Lower leg skin (tissue), 4 donors: ENCODE data around the gene MBNL3. TPM values are rescaled to one million over a fixed set of nuclear protein-coding genes. Genes with fewer than 3 reads are reported as not detected.

Experiments used
- DNase-seq, 2 donors: peaks; one replicate each; pipeline ENCODE4 v3.0.0-alpha.2; 2019; ENCODE audit warnings: low spot score in 2 of 2
- H3K4me3 ChIP-seq: fragments of 200-600 bp; sonication (generic); 2 replicates; pipeline ENCODE4 v1.5.1; 2017; ENCODE audit warnings: mild to moderate bottlenecking, low read depth; ENCODE audit not compliant: poor library complexity, severe bottlenecking
- CTCF ChIP-seq, 3 donors: fragments of 450-650 bp; IDR thresholded peaks; one replicate each; pipeline ENCODE4 v1.5.1; 2016; ENCODE audit warnings: antibody characterized with exemption in 3 of 3, mild to moderate bottlenecking in 3 of 3, moderate library complexity in 2 of 3
- POLR2A ChIP-seq, 2 donors: fragments of 450-650 bp; IDR thresholded peaks; one replicate each; pipeline ENCODE4 v1.6.1; 2016 to 2017; ENCODE audit warnings: antibody characterized with exemption in 2 of 2, mild to moderate bottlenecking in 1 of 2, moderate library complexity in 1 of 2
- WGBS, 2 donors: methylation state at CpG; one replicate each; pipeline ENCODE4 v1.1.5; 2018; 5-methylcytosine and 5-hydroxymethylcytosine counted together
- intact Hi-C: fragments of 100-400 bp; cut with DNase I; formaldehyde crosslinking; loops from one replicate; pipeline ENCODE4 v1.15.0; 2023; ENCODE audit warnings: low total_unique reads
- total RNA-seq, 4 donors: library from RNA; depleted of rRNA; stranded (reverse); fragments of >200 nt; gene quantifications; one replicate each; pipeline ENCODE4 v1.1.0, GENCODE V29; 2016

Gene MBNL3
- total RNA-seq, 4 donors from 2014 or later: 22.6 to 33.3 (median 27.2) TPM

- no peak for DNase-seq
- 84 to 94% methylated on average over 2 of the region's 2 CpGs for WGBS, 2 donors
- intact Hi-C loops: no loop called here
Observed at GRCh38 chrX:132433001-132433400, 55.8 kb downstream of the MBNL3 start.

GRCh38 chrX:132428896-132429295 is 59.9 kb downstream of the MBNL3 start:
- DNase-seq: no peak
- intact Hi-C loops: no loop called here
- no peak for TF ChIP-seq CTCF (IDR thresholded peaks at IDR 0.05)
- TF ChIP-seq POLR2A (IDR thresholded peaks at IDR 0.05): no peak
- no peak overlapping the region for H3K4me3 ChIP-seq

More at GRCh38 chrX:132433001-132433400, 55.8 kb downstream of the MBNL3 start:
- no peak for TF ChIP-seq POLR2A (IDR thresholded peaks at IDR 0.05)
- no peak overlapping the region for H3K4me3 ChIP-seq

DNA sequence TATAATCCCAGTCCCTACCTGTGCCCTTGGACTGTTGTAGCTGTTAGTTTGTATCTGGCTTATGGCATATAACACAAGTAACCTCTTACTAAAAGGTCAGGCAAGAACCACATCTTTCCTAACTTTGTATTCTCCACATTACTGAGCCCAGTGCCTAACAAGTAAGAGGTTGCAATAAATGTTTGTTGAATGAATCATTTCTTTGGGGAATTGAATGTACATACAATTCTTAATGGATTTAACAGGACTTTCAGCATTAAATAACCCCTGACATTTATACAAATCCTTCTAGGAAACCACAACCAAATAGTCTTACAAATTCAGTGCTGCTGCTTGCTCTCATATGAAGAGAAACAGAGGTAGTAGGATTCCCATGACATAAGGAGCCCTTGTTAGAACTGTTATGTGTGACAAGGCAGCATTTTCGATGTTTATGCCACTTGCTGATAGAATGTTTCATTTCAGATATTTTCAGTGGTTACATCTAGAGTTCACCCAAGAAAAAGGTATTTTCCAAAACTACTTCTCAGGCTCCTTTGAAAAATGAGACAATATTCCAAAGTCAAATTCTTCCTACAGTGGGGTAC is 62.0 kb downstream of the MBNL3 start:
- WGBS, 2 donors: 78 to 100% methylated on average over 1 of the region's 1 CpG
- H3K4me3 ChIP-seq: no peak overlapping the region
- no peak for DNase-seq
- no peak for TF ChIP-seq POLR2A (IDR thresholded peaks at IDR 0.05)
- TF ChIP-seq CTCF (IDR thresholded peaks at IDR 0.05): no peak
- intact Hi-C loops: no loop called here

- DNase-seq: no peak
- no peak overlapping the region for H3K4me3 ChIP-seq
- WGBS, 2 donors: 39 to 59% methylated on average over 3 of the region's 3 CpGs
- TF ChIP-seq CTCF (IDR thresholded peaks at IDR 0.05) (no peak), POLR2A (IDR thresholded peaks at IDR 0.05) (no peak)
- intact Hi-C loops: no loop called here
Observed at GRCh38 chrX:132425744-132426318, 63.0 kb downstream of the MBNL3 start.

GRCh38 chrX:132423323-132423722 is 65.5 kb downstream of the MBNL3 start:
- TF ChIP-seq POLR2A (IDR thresholded peaks at IDR 0.05) (no peak), CTCF (IDR thresholded peaks at IDR 0.05) (no peak)
- WGBS, 2 donors: 73 to 89% methylated on average over 5 of the region's 5 CpGs
- DNase-seq: no peak
- no peak overlapping the region for H3K4me3 ChIP-seq
- intact Hi-C loops: no loop called here

- TF ChIP-seq CTCF (IDR thresholded peaks at IDR 0.05): no peak
- 81 to 96% methylated on average over 3 of the region's 3 CpGs for WGBS, 2 donors
- no peak overlapping the region for H3K4me3 ChIP-seq
- DNase-seq: no peak
- intact Hi-C loops: no loop called here
Observed at GRCh38 chrX:132415012-132415411, 73.8 kb downstream of the MBNL3 start.
